HG02840 (cell line): Measurements from ENCODE around the gene IFNLR1.

Source experiments
- ATAC-seq: cut with Tn5 transposase; IDR thresholded peaks from one replicate; pipeline ENCODE4 v1.9.1; 2021; ENCODE audit warnings: mild to moderate bottlenecking, moderate library complexity, moderate number of reproducible peaks; ENCODE audit not compliant: unreplicated experiment, low FRiP score

Gene IFNLR1

GRCh38 chr1:24180676-24181075, 6.4 kb downstream of the IFNLR1 start:
- no peak for ATAC-seq

GRCh38 chr1:24179251-24179840, 7.7 kb downstream of the IFNLR1 start:
- no peak for ATAC-seq

- ATAC-seq = no peak
These were observed 8.7 kb downstream of the IFNLR1 start for GRCh38 chr1:24178407-24178806.

GRCh38 chr1:24177161-24177560, 9.9 kb downstream of the IFNLR1 start:
- ATAC-seq = no peak

GRCh38 chr1:24175033-24175755, 11.9 kb downstream of the IFNLR1 start:
- no peak for ATAC-seq

- no peak for ATAC-seq
These were observed 13.2 kb downstream of the IFNLR1 start for GRCh38 chr1:24173638-24174575.

GRCh38 chr1:24172598-24172997, 14.5 kb downstream of the IFNLR1 start:
- no peak for ATAC-seq

- ATAC-seq = no peak
These were observed 17.8 kb downstream of the IFNLR1 start for GRCh38 chr1:24169286-24169685.

GRCh38 chr1:24168245-24168644, 18.8 kb downstream of the IFNLR1 start:
- no peak for ATAC-seq

GRCh38 chr1:24167008-24167407, 20.1 kb downstream of the IFNLR1 start:
- ATAC-seq = no peak

- no peak for ATAC-seq
These were observed 21.6 kb downstream of the IFNLR1 start for GRCh38 chr1:24165500-24165899.

- ATAC-seq = no peak
These were observed 23.1 kb downstream of the IFNLR1 start for GRCh38 chr1:24164004-24164403.

GRCh38 chr1:24162201-24162600, 24.9 kb downstream of the IFNLR1 start:
- ATAC-seq = no peak

- no peak for ATAC-seq
These were observed 25.8 kb downstream of the IFNLR1 start for GRCh38 chr1:24161270-24161669.

- no peak for ATAC-seq
These were observed 27.7 kb downstream of the IFNLR1 start for GRCh38 chr1:24159366-24159765.

GRCh38 chr1:24157918-24158481, 29.1 kb downstream of the IFNLR1 start:
- ATAC-seq = no peak

GRCh38 chr1:24156542-24157260, 30.4 kb downstream of the IFNLR1 start:
- no peak for ATAC-seq

GRCh38 chr1:24155011-24155782, 31.9 kb downstream of the IFNLR1 start:
- ATAC-seq = no peak

- no peak for ATAC-seq
These were observed 32.9 kb downstream of the IFNLR1 start for GRCh38 chr1:24154215-24154614.
